ENCODE results near the gene MCL1. TPM values are rescaled to one million over a fixed set of nuclear protein-coding genes. Genes with fewer than 3 reads are reported as not detected.

The MCL1 gene
- total and polyA plus RNA-seq, 5 experiments from 2014 or later = 125 to 291 (median 170) TPM

GRCh38 chr1:150544204-150544603 is 35.2 kb downstream of the MCL1 start:
- POLR2A ChIA-PET = no interaction called here
- no peak overlapping the region for H3K27ac Mint-ChIP-seq
- peaks cover 8 to 46% (median 19%) of the 10 kb centered on the region in 5 donors for H3K27me3 Mint-ChIP-seq
- peaks cover 0 to 2% (median 0%) of the 10 kb centered on the region in 3 donors for H3K36me3 Mint-ChIP-seq
- no peaks in the 10 kb centered on the region for H3K9me3 Mint-ChIP-seq
- ATAC-seq (no peak), DNase-seq (no peak)
- peaks cover 0 to 6% (median 4%) of the 10 kb centered on the region in 4 donors for H3K4me1 Mint-ChIP-seq
- H3K4me3 Mint-ChIP-seq = no peak overlapping the region

- DNase-seq (no peak), ATAC-seq (no peak)
- Mint-ChIP-seq H3K4me1 (peaks cover 0 to 6% (median 5%) of the 10 kb centered on the region in 4 donors), H3K4me3 (no peak overlapping the region), H3K9me3 (no peaks in the 10 kb centered on the region), H3K27me3 (peaks cover 8 to 46% (median 19%) of the 10 kb centered on the region in 5 donors), H3K36me3 (peaks cover 0 to 2% (median 0%) of the 10 kb centered on the region in 3 donors), H3K27ac (peak overlapping the region in 1 of 10 donors; percentile 27)
- POLR2A ChIA-PET = no interaction called here
Measured at GRCh38 chr1:150543500-150544143, 35.8 kb downstream of the MCL1 start.

- peaks cover 0 to 2% (median 0%) of the 10 kb centered on the region in 3 donors for H3K36me3 Mint-ChIP-seq
- DNase-seq (no peak), ATAC-seq (no peak)
- H3K9me3 Mint-ChIP-seq = no peaks in the 10 kb centered on the region
- H3K4me3 Mint-ChIP-seq = no peak overlapping the region
- peak overlapping the region in 3 of 10 donors; percentile 29 to 60 (median 33) for H3K27ac Mint-ChIP-seq
- peaks cover 0 to 9% (median 0%) of the 10 kb centered on the region in 5 donors for H3K27me3 Mint-ChIP-seq
- peaks cover 0 to 3% (median under 1%) of the 10 kb centered on the region in 4 donors for H3K4me1 Mint-ChIP-seq
- POLR2A ChIA-PET = interaction anchor here (0.6 to 1.4 kb wide), 2 partner anchors 21 to 162 kb away, joined by 3 read pairs; no protein-coding TSS in a partner anchor
Measured at GRCh38 chr1:150537732-150538684, 41.4 kb downstream of the MCL1 start.

- no peak for ATAC-seq
- no peaks in the 10 kb centered on the region for H3K9me3 Mint-ChIP-seq
- peaks cover 0 to 4% (median 0%) of the 10 kb centered on the region in 5 donors for H3K27me3 Mint-ChIP-seq
- no peak for DNase-seq
- H3K4me1 Mint-ChIP-seq = peaks cover 1 to 7% (median 3%) of the 10 kb centered on the region in 4 donors
- no peak overlapping the region for H3K27ac Mint-ChIP-seq
- POLR2A ChIA-PET = interaction anchor here (0.6 to 1.4 kb wide), 2 partner anchors 20 to 161 kb away, joined by 3 read pairs; no protein-coding TSS in a partner anchor
- H3K4me3 Mint-ChIP-seq = no peak overlapping the region
- no peaks in the 10 kb centered on the region for H3K36me3 Mint-ChIP-seq
Measured at GRCh38 chr1:150536836-150537731, 42.3 kb downstream of the MCL1 start.

- DNase-seq = no peak
- no peak overlapping the region for H3K4me3 Mint-ChIP-seq
- no peak for ATAC-seq
- peaks cover 1 to 7% (median 3%) of the 10 kb centered on the region in 4 donors for H3K4me1 Mint-ChIP-seq
- no peaks in the 10 kb centered on the region for H3K36me3 Mint-ChIP-seq
- H3K27ac Mint-ChIP-seq = no peak overlapping the region
- H3K9me3 Mint-ChIP-seq = no peaks in the 10 kb centered on the region
- POLR2A ChIA-PET = no interaction called here
- H3K27me3 Mint-ChIP-seq = peaks cover 0 to 4% (median 0%) of the 10 kb centered on the region in 5 donors
Measured at GRCh38 chr1:150535511-150536287, 43.7 kb downstream of the MCL1 start.

GRCh38 chr1:150534002-150534401 is 45.4 kb downstream of the MCL1 start:
- H3K36me3 Mint-ChIP-seq = no peaks in the 10 kb centered on the region

GRCh38 chr1:150532860-150533259 is 46.5 kb downstream of the MCL1 start:
- no peaks in the 10 kb centered on the region for H3K27me3 Mint-ChIP-seq
- peaks cover 0 to 7% (median 2%) of the 10 kb centered on the region in 4 donors for H3K4me1 Mint-ChIP-seq
- no peaks in the 10 kb centered on the region for H3K36me3 Mint-ChIP-seq
- no peak for DNase-seq
- peak overlapping the region in 2 of 10 donors; percentile 35 to 75 for H3K27ac Mint-ChIP-seq
- ATAC-seq = no peak
- no peaks in the 10 kb centered on the region for H3K9me3 Mint-ChIP-seq
- H3K4me3 Mint-ChIP-seq = no peak overlapping the region
- POLR2A ChIA-PET = interaction anchor here (0.7 to 1.3 kb wide), 3 partner anchors 16 to 70 kb away, joined by 3 to 4 read pairs (median 4); no protein-coding TSS in a partner anchor

More at GRCh38 chr1:150534002-150534401, 45.4 kb downstream of the MCL1 start:
- H3K4me1 Mint-ChIP-seq = peaks cover 1 to 7% (median 3%) of the 10 kb centered on the region in 4 donors
- no peak for DNase-seq
- H3K27ac Mint-ChIP-seq = no peak overlapping the region
- H3K4me3 Mint-ChIP-seq = no peak overlapping the region
- ATAC-seq = no peak
- POLR2A ChIA-PET = interaction anchor here (0.7 to 1.2 kb wide), 2 partner anchors 17 to 291 kb away, joined by 5 to 7 read pairs; no protein-coding TSS in a partner anchor
- H3K9me3 Mint-ChIP-seq = no peaks in the 10 kb centered on the region
- no peaks in the 10 kb centered on the region for H3K27me3 Mint-ChIP-seq

GRCh38 chr1:150530491-150531159 is 48.8 kb downstream of the MCL1 start:
- ATAC-seq (no peak), DNase-seq (no peak)
- no peaks in the 10 kb centered on the region for H3K9me3 Mint-ChIP-seq
- peak overlapping the region in 1 of 10 donors; percentile 82 for H3K27ac Mint-ChIP-seq
- H3K36me3 Mint-ChIP-seq = no peaks in the 10 kb centered on the region
- POLR2A ChIA-PET = no interaction called here
- H3K27me3 Mint-ChIP-seq = no peaks in the 10 kb centered on the region
- no peak overlapping the region for H3K4me3 Mint-ChIP-seq
- H3K4me1 Mint-ChIP-seq = peaks cover 0 to 7% (median 2%) of the 10 kb centered on the region in 4 donors

- Mint-ChIP-seq H3K36me3 (no peaks in the 10 kb centered on the region), H3K27me3 (no peaks in the 10 kb centered on the region), H3K4me3 (no peak overlapping the region), H3K4me1 (peaks cover 0 to 7% (median 2%) of the 10 kb centered on the region in 4 donors), H3K9me3 (no peaks in the 10 kb centered on the region), H3K27ac (no peak overlapping the region)
- POLR2A ChIA-PET = no interaction called here
- DNase-seq = no peak
- no peak for ATAC-seq
Measured at GRCh38 chr1:150529017-150529416, 50.4 kb downstream of the MCL1 start.

- no peak for DNase-seq
- ATAC-seq = no peak
- Mint-ChIP-seq H3K27ac (no peak overlapping the region), H3K4me3 (no peak overlapping the region), H3K36me3 (no peaks in the 10 kb centered on the region), H3K9me3 (no peaks in the 10 kb centered on the region), H3K4me1 (peaks cover 0 to 7% (median 2%) of the 10 kb centered on the region in 4 donors), H3K27me3 (no peaks in the 10 kb centered on the region)
- POLR2A ChIA-PET = no interaction called here
Measured at GRCh38 chr1:150528196-150528595, 51.2 kb downstream of the MCL1 start.

- POLR2A ChIA-PET = interaction anchor here (0.7 kb wide), 1 partner anchor 284 kb away, joined by 7 read pairs; no protein-coding TSS in a partner anchor
Measured at GRCh38 chr1:150525348-150525747, 54.1 kb downstream of the MCL1 start.

More at GRCh38 chr1:150525348-150525747, 54.1 kb downstream of the MCL1 start:
- no peak for DNase-seq
- no peaks in the 10 kb centered on the region for H3K4me1 Mint-ChIP-seq
- no peak for ATAC-seq
- H3K27ac Mint-ChIP-seq = no peak overlapping the region
- no peaks in the 10 kb centered on the region for H3K9me3 Mint-ChIP-seq
- no peaks in the 10 kb centered on the region for H3K36me3 Mint-ChIP-seq
- H3K4me3 Mint-ChIP-seq = no peak overlapping the region
- H3K27me3 Mint-ChIP-seq = no peaks in the 10 kb centered on the region

Data from naive thymus-derived CD8-positive, alpha-beta T cell (primary cell).